Fibroblast of mammary gland (primary cell): ENCODE data around the gene DCTN3.

Experiments used
- DNase-seq: peaks from one replicate; pipeline ENCODE4 v3.0.0-alpha.2; 2010; ENCODE audit warnings: low read depth
- H3K4me3 ChIP-seq: 2 replicates; pipeline ENCODE4 v1.5.1; 2011; ENCODE audit warnings: low read depth, mild to moderate bottlenecking, low read length, moderate library complexity; ENCODE audit not compliant: control insufficient read depth
- CTCF ChIP-seq: conservative IDR thresholded peaks from 2 replicates; pipeline ENCODE4 v1.5.1; 2011; ENCODE audit warnings: low read depth, low read length, inconsistent platforms; ENCODE audit not compliant: control insufficient read depth, insufficient read depth

The DCTN3 gene

GRCh38 chr9:34607331-34607730 is 13.0 kb downstream of the DCTN3 start:
- no peak for DNase-seq
- H3K4me3 ChIP-seq: no peak overlapping the region
- TF ChIP-seq CTCF: no peak

GRCh38 chr9:34606905-34607304 is 13.4 kb downstream of the DCTN3 start:
- no peak for TF ChIP-seq CTCF
- no peak overlapping the region for H3K4me3 ChIP-seq
- DNase-seq: no peak

GRCh38 chr9:34606190-34606589 is 14.1 kb downstream of the DCTN3 start:
- no peak overlapping the region for H3K4me3 ChIP-seq
- DNase-seq: no peak
- no peak for TF ChIP-seq CTCF

- peak; percentile 97 for TF ChIP-seq CTCF
- H3K4me3 ChIP-seq: no peak overlapping the region
Observed at GRCh38 chr9:34603610-34604231, 16.6 kb downstream of the DCTN3 start.

GRCh38 chr9:34601937-34602573 is 18.2 kb downstream of the DCTN3 start:
- no peak overlapping the region for H3K4me3 ChIP-seq
- no peak for TF ChIP-seq CTCF
- DNase-seq: no peak

More at GRCh38 chr9:34603610-34604231, 16.6 kb downstream of the DCTN3 start:
- DNase-seq: peak; percentile 69

DNA sequence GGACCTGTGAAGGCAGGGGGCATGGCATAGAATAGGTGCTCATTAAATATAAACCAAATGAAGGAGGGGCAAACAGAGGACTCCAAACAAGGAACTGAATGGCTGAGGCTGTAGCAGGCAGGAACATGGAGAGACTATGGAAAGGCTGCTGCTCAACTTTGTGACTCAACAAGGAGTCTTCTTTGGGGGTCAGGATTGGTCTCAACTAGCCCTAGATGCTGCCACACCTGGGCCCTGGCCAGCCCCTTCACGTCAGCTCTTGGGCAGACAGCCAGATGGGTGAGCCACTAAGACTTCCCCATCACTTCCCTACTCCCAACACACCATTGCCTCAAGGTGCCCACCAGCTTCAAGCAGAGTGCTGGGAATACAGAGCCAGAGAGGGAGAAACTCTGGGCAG is 19.4 kb downstream of the DCTN3 start:
- DNase-seq: no peak
- no peak for TF ChIP-seq CTCF
- no peak overlapping the region for H3K4me3 ChIP-seq

GRCh38 chr9:34599546-34599945 is 20.7 kb downstream of the DCTN3 start:
- TF ChIP-seq CTCF: no peak
- DNase-seq: no peak
- no peak overlapping the region for H3K4me3 ChIP-seq
